Measurements from ENCODE around the gene FAN1. TPM values are rescaled to one million over a fixed set of nuclear protein-coding genes. Genes with fewer than 3 reads are reported as not detected.
"Not testable (repeated sequence)": the region's sequence is repeated elsewhere in the genome, so short reads cannot be mapped to it uniquely, and the experiment has no call there.

Gene FAN1
- 10 to 100 TPM; 15.4 to 16.1 TPM for total RNA-seq

GRCh38 chr15:30903497-30904187 lies at the start of gene FAN1:
Gene FAN1 (plus strand): TSS chr15:30903915. CDS start chr15:30904664, 749 bp downstream.
- DNase-seq: peak; percentile 77
- peak within 1 kb of the TSS; percentile 94 for H3K4me3 Mint-ChIP-seq
- no peaks in the 10 kb centered on the region for H3K27me3 Mint-ChIP-seq
- H3K9me3 Mint-ChIP-seq: no peaks in the 10 kb centered on the region
- peaks cover 28% of the 10 kb centered on the region for H3K4me1 Mint-ChIP-seq
- peaks cover 43% of the 10 kb centered on the region for H3K36me3 Mint-ChIP-seq
- H3K27ac Mint-ChIP-seq: peak within 1 kb of the TSS; percentile 87

DNA sequence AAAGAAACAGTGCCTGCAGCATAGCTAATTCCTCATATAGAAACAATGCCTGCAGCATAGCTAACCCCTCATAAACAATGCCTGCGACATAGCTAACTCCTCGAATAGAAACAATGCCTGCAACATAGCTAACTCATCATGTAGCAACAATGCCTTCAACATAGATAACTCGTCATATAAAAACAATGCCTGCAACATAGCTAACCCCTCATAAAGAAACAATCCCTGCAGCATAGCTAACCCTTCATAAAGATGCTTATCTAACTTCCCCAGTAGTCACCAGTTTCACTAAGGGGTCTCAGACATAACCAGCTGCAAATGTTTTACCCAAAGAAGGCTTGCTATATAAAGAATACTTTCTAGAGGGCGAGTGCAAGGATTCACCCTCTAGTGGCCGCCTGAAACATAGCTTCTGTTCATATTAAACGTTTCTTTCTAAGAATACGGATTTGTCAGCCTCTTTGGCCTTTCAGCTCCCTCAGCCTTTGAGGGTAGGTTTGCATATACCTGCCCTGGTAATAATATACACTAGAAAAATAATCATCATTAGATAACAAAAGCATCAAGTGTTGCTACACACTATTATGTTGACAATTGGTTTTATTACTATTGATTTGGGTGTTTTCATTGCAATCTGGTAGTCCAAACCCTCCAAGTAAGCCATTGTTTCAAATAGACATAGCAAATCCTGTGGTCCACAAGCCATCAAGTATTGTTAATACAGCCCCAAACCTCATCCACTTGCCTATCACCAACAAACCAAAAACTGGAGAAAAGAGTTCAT lies 44.4 kb upstream of the FAN1 start:
- H3K9me3 Mint-ChIP-seq: peaks cover 2% of the 10 kb centered on the region
- no peaks in the 10 kb centered on the region for H3K4me1 Mint-ChIP-seq
- no peak overlapping the region for H3K4me3 Mint-ChIP-seq
- H3K27me3 Mint-ChIP-seq: no peaks in the 10 kb centered on the region
- no peak for DNase-seq
- H3K36me3 Mint-ChIP-seq: peaks cover 8% of the 10 kb centered on the region
- H3K27ac Mint-ChIP-seq: no peak overlapping the region

DNA sequence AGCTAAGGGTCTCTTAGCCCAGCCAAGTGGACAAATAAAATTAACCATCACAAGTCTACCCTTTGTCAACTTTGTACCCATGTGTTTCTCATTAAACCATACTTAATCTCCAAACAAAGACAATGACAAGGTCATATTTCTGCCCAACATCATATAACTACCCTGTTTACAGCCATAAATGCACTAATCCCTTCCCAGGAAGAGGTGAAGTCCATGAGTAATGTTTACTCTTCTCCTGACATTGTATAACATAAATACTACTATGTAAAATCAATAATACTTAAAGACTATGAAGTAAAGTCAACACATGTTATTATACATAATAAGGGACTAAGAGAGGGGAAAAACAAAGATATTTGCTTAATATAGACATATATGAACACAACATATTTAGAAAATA lies 38.5 kb upstream of the FAN1 start:
- H3K27me3 Mint-ChIP-seq: no peaks in the 10 kb centered on the region
- no peak for DNase-seq
- no peaks in the 10 kb centered on the region for H3K4me1 Mint-ChIP-seq
- H3K27ac Mint-ChIP-seq: no peak overlapping the region
- H3K9me3 Mint-ChIP-seq: no peaks in the 10 kb centered on the region
- no peaks in the 10 kb centered on the region for H3K36me3 Mint-ChIP-seq
- H3K4me3 Mint-ChIP-seq: no peak overlapping the region

- no peak overlapping the region for H3K4me3 Mint-ChIP-seq
- H3K9me3 Mint-ChIP-seq: no peaks in the 10 kb centered on the region
- no peak for DNase-seq
- peaks cover 9% of the 10 kb centered on the region for H3K4me1 Mint-ChIP-seq
- peaks cover 7% of the 10 kb centered on the region for H3K36me3 Mint-ChIP-seq
- no peak overlapping the region for H3K27ac Mint-ChIP-seq
- H3K27me3 Mint-ChIP-seq: no peaks in the 10 kb centered on the region
Measured at GRCh38 chr15:30870681-30871080, 33.0 kb upstream of the FAN1 start.

GRCh38 chr15:30872341-30872748 lies 31.4 kb upstream of the FAN1 start:
- Mint-ChIP-seq H3K27me3 (no peaks in the 10 kb centered on the region), H3K9me3 (no peaks in the 10 kb centered on the region), H3K4me3 (no peak overlapping the region), H3K27ac (peak overlapping the region; percentile 35), H3K36me3 (peaks cover 7% of the 10 kb centered on the region), H3K4me1 (peaks cover 9% of the 10 kb centered on the region)
- no peak for DNase-seq

- Mint-ChIP-seq H3K36me3 (peaks cover 8% of the 10 kb centered on the region), H3K4me3 (no peak overlapping the region), H3K4me1 (peaks cover 8% of the 10 kb centered on the region), H3K9me3 (peaks cover 4% of the 10 kb centered on the region), H3K27me3 (no peaks in the 10 kb centered on the region), H3K27ac (no peak overlapping the region)
- no peak for DNase-seq
Measured at GRCh38 chr15:30877070-30877469, 26.6 kb upstream of the FAN1 start.

DNA sequence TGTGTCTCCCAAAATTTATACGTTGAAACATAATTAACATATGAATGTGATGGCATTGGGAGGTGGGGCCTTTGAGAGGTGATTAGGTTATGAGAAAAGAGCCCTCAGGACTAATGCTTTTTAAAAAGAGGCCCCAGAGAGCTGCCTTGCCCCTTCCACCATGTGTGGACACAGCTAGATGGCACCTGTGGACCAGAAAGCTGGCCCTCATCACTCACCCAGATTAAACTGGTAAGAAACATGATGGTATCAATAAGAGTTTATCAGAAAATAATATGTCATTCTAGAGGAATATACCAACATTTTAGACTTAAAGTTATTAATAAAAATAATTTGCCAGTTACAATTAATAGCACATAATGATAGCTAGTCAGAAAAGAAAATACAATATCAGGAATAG lies 25.2 kb upstream of the FAN1 start:
- Mint-ChIP-seq H3K4me1 (peaks cover 7% of the 10 kb centered on the region), H3K27me3 (no peaks in the 10 kb centered on the region), H3K27ac (no peak overlapping the region), H3K4me3 (no peak overlapping the region), H3K36me3 (peaks cover 11% of the 10 kb centered on the region), H3K9me3 (peaks cover 4% of the 10 kb centered on the region)
- DNase-seq: no peak

GRCh38 chr15:30882849-30883433 lies 20.8 kb upstream of the FAN1 start:
- peak; percentile 51 for DNase-seq
- H3K4me1 Mint-ChIP-seq: peaks cover 7% of the 10 kb centered on the region
- H3K27me3 Mint-ChIP-seq: no peaks in the 10 kb centered on the region
- peaks cover 4% of the 10 kb centered on the region for H3K9me3 Mint-ChIP-seq
- peak overlapping the region; percentile 1 for H3K27ac Mint-ChIP-seq
- H3K4me3 Mint-ChIP-seq: no peak overlapping the region
- H3K36me3 Mint-ChIP-seq: peaks cover 9% of the 10 kb centered on the region

DNA sequence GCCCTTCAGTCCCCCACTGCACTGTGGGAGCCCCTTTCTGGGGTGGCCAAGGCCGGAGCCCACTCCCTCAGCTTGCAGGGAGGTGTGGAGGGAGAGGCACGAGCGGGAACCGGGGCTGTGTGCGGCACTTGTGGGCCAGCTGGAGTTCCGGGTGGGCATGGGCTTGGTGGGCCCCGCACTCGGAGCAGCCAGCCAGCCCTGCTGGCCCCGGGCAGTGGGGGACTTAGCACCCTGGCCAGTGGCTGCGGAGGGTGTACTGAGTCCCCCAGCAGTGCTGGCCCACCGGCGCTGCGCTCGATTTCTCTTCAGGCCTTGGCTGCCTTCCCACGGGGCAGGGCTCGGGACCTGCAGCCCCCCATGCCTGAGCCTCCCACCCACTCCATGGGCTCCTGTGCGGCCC lies 20.0 kb upstream of the FAN1 start:
- not testable (repeated sequence) for DNase-seq, H3K9me3 Mint-ChIP-seq, H3K36me3 Mint-ChIP-seq, H3K4me3 Mint-ChIP-seq, H3K4me1 Mint-ChIP-seq, H3K27me3 Mint-ChIP-seq, H3K27ac Mint-ChIP-seq

- DNase-seq: no peak
- no peak overlapping the region for H3K27ac Mint-ChIP-seq
- peaks cover 5% of the 10 kb centered on the region for H3K4me1 Mint-ChIP-seq
- no peaks in the 10 kb centered on the region for H3K27me3 Mint-ChIP-seq
- peaks cover 6% of the 10 kb centered on the region for H3K36me3 Mint-ChIP-seq
- no peak overlapping the region for H3K4me3 Mint-ChIP-seq
- no peaks in the 10 kb centered on the region for H3K9me3 Mint-ChIP-seq
Measured at GRCh38 chr15:30885814-30886213, 17.9 kb upstream of the FAN1 start.

- DNase-seq: no peak
- H3K36me3 Mint-ChIP-seq: peaks cover 2% of the 10 kb centered on the region
- no peaks in the 10 kb centered on the region for H3K27me3 Mint-ChIP-seq
- no peak overlapping the region for H3K4me3 Mint-ChIP-seq
- no peaks in the 10 kb centered on the region for H3K9me3 Mint-ChIP-seq
- H3K27ac Mint-ChIP-seq: no peak overlapping the region
- peaks cover under 1% of the 10 kb centered on the region for H3K4me1 Mint-ChIP-seq
Measured at GRCh38 chr15:30889196-30889595, 14.5 kb upstream of the FAN1 start.

DNA sequence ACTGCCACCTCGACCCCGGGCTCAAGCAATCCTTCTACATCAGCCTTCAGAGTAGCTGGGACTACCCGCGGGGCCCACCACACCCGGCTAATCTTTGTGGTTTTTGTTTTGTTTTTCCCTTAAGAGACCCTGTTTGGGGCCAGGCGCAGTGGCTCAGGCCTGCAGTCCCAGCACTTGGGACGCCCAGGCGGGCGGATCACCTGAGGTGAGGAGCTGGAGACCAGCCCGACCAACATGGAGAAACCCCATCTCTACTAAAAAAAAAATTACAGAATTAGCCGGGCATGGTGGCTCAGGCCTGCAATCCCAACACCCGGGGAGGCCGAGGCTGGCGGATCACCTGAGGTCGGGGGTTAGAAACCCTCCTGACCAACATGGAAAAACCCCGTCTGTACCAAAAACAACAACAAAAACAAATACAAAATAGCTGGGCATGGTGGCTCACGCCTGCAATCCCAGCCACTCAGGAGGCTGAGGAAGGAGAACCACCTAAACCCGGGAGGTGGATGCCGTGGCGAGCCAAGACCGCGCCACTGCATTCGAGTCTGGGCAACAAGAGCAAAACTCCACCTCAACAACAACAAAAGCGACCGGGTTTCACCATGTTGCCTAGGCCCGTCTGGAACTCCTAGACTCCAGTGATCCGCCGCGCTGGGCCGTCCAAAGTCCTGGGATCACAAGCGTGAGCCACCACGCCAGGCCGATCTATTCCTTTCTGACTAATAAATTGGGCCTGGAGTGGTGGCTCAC lies 8.1 kb upstream of the FAN1 start:
- Mint-ChIP-seq H3K9me3 (no peaks in the 10 kb centered on the region), H3K36me3 (peaks cover 2% of the 10 kb centered on the region), H3K27ac (no peak overlapping the region), H3K27me3 (no peaks in the 10 kb centered on the region), H3K4me3 (no peak overlapping the region), H3K4me1 (peaks cover 2% of the 10 kb centered on the region)
- no peak for DNase-seq

DNA sequence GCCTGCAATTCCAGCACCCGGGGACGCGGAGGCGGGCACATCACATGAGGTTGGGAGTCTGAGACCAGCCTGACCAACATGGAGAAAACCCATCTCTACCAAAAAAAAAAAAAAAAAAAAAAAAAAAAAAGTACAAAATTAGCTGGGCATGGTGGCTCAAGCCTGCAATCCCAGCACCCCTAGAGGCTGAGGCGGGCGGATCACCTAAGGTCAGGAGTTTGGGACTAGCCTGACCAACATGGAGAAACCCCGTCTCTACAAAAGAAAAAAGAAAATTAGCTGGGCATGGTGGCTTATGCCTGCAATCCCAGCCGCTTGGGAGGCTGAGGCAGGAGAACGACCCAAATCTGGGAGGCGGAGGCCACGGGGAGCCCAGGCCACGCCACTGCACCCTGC lies 7.5 kb upstream of the FAN1 start:
- no peaks in the 10 kb centered on the region for H3K27me3 Mint-ChIP-seq
- peaks cover 2% of the 10 kb centered on the region for H3K4me1 Mint-ChIP-seq
- no peak overlapping the region for H3K4me3 Mint-ChIP-seq
- DNase-seq: no peak
- H3K9me3 Mint-ChIP-seq: no peaks in the 10 kb centered on the region
- no peak overlapping the region for H3K27ac Mint-ChIP-seq
- peaks cover 2% of the 10 kb centered on the region for H3K36me3 Mint-ChIP-seq

- no peak for DNase-seq
- H3K9me3 Mint-ChIP-seq: no peaks in the 10 kb centered on the region
- no peak overlapping the region for H3K4me3 Mint-ChIP-seq
- peaks cover 36% of the 10 kb centered on the region for H3K36me3 Mint-ChIP-seq
- H3K4me1 Mint-ChIP-seq: peaks cover 28% of the 10 kb centered on the region
- no peak overlapping the region for H3K27ac Mint-ChIP-seq
- H3K27me3 Mint-ChIP-seq: no peaks in the 10 kb centered on the region
Measured at GRCh38 chr15:30901889-30902288, 1.8 kb upstream of the FAN1 start.

GRCh38 chr15:30904812-30905211 lies 1.1 kb downstream of the FAN1 start:
- Mint-ChIP-seq H3K4me3 (peak overlapping the region; percentile 87), H3K27me3 (no peaks in the 10 kb centered on the region), H3K27ac (no peak overlapping the region), H3K9me3 (no peaks in the 10 kb centered on the region), H3K4me1 (peaks cover 34% of the 10 kb centered on the region), H3K36me3 (peaks cover 45% of the 10 kb centered on the region)
- DNase-seq: no peak

Measured in activated naive CD8-positive, alpha-beta T cell treated with anti-CD3 and anti-CD28 coated beads for 36 hours (primary cell).